Measurements from ENCODE around the gene UGT1A6.

Gene UGT1A6

GRCh38 chr2:233754872-233755611 is 62.4 kb downstream of the UGT1A6 start:
- DNase-seq (ENCODE audit: extremely low read depth, low read depth) = no peak
- no peak for TF ChIP-seq CTCF (IDR thresholded peaks at IDR 0.05; ENCODE audit: low read depth, low read length)

- no peak for TF ChIP-seq CTCF (IDR thresholded peaks at IDR 0.05; ENCODE audit: low read depth, low read length)
- no peak for DNase-seq (ENCODE audit: extremely low read depth, low read depth)
Measured at GRCh38 chr2:233756429-233757081, 63.9 kb downstream of the UGT1A6 start.

DNA sequence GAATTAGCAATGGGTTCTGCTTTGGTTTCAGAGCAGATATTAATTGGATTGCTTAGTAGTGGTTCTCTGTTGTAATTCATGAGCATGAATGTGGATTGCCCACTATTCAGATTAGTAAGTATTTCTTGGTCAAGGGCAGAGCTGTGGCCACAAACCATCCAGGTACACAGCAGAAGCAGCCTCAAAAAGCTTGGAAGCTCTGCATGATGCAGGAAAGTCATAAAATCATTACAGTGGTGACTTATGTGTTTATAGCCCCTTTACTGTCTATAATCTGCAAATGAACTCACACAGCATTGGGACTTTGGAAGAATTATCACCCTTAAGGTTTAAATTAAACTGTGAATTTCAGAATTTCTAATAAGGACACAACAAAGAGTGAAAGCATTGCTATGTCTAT is 65.5 kb downstream of the UGT1A6 start:
- no peak for DNase-seq (ENCODE audit: extremely low read depth, low read depth)
- no peak for TF ChIP-seq CTCF (IDR thresholded peaks at IDR 0.05; ENCODE audit: low read depth, low read length)

DNA sequence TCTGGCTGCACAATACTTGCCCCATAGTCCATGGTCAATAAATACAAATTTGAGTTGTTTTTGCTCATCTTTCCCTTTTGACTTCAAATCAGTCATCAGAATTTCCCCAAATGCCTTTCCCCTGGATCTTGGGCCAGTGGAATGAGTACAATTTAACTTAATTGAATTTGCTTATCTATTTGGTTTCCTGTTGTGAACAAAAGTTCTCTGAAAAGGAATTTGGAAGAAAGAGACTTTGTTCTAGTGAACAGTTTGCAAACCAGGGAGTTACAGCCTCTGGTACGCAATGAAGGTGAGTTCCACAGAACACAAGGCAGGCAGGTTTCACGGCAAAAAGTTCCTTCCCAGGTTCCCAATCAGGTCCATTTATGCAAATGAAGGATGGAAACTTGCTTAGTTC is 66.2 kb downstream of the UGT1A6 start:
- no peak for TF ChIP-seq CTCF (IDR thresholded peaks at IDR 0.05; ENCODE audit: low read depth, low read length)

DNA sequence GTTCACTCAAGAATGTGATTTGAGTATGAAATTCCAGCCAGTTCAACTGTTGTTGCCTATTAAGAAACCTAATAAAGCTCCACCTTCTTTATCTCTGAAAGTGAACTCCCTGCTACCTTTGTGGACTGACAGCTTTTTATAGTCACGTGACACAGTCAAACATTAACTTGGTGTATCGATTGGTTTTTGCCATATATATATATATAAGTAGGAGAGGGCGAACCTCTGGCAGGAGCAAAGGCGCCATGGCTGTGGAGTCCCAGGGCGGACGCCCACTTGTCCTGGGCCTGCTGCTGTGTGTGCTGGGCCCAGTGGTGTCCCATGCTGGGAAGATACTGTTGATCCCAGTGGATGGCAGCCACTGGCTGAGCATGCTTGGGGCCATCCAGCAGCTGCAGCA is 67.4 kb downstream of the UGT1A6 start, which contains the start of gene UGT1A1:
UGT1A1 (plus strand) TSS at position 228 of the 400 bp plus-strand sequence; CDS start at position 246, 18 bp downstream.
- no peak for TF ChIP-seq CTCF (IDR thresholded peaks at IDR 0.05; ENCODE audit: low read depth, low read length)
- no peak for DNase-seq (ENCODE audit: extremely low read depth, low read depth)

More for the DNA sequence above, 66.2 kb downstream of the UGT1A6 start:
- no peak for DNase-seq (ENCODE audit: extremely low read depth, low read depth)

GRCh38 chr2:233761040-233761769 is 68.5 kb downstream of the UGT1A6 start:
- TF ChIP-seq CTCF (IDR thresholded peaks at IDR 0.05; ENCODE audit: low read depth, low read length) = no peak
- no peak for DNase-seq (ENCODE audit: extremely low read depth, low read depth)

GRCh38 chr2:233764264-233764663 is 71.6 kb downstream of the UGT1A6 start:
- DNase-seq (ENCODE audit: extremely low read depth, low read depth) = peak; percentile 20
- TF ChIP-seq CTCF (IDR thresholded peaks at IDR 0.05; ENCODE audit: low read depth, low read length) = no peak

All from AG09319 (cell line).